ENCODE results near the gene TET2. TPM values are rescaled to one million over a fixed set of nuclear protein-coding genes. Genes with fewer than 3 reads are reported as not detected.

The TET2 gene
- total RNA-seq, 4 donors from 2014 or later: 31.9 to 69.0 (median 39.5) TPM

- no peaks in the 10 kb centered on the region for H3K27me3 ChIP-seq
- no peak overlapping the region for H3K4me3 ChIP-seq
- no peak overlapping the region for H3K27ac ChIP-seq
- no peak for TF ChIP-seq CTCF (IDR thresholded peaks at IDR 0.05)
- TF ChIP-seq POLR2A (IDR thresholded peaks at IDR 0.05): no peak
- no peak for TF ChIP-seq EP300 (IDR thresholded peaks at IDR 0.05)
- no peak for TF ChIP-seq POLR2AphosphoS5 (IDR thresholded peaks at IDR 0.05)
- no peaks in the 10 kb centered on the region for H3K36me3 ChIP-seq
- no peak for DNase-seq (ENCODE audit: low spot score in 2 of 2)
- H3K4me1 ChIP-seq: peaks cover 15% of the 10 kb centered on the region
- H3K9me3 ChIP-seq: no peaks in the 10 kb centered on the region
- 79% methylated on average over 3 of the region's 3 CpGs for WGBS
These were observed 59.5 kb downstream of the TET2 start for GRCh38 chr4:105206214-105206613.

- H3K27ac ChIP-seq: no peak overlapping the region
- WGBS: 57% methylated on average over 2 of the region's 2 CpGs
- TF ChIP-seq POLR2AphosphoS5 (IDR thresholded peaks at IDR 0.05) (no peak), EP300 (IDR thresholded peaks at IDR 0.05) (no peak), CTCF (IDR thresholded peaks at IDR 0.05) (no peak), POLR2A (IDR thresholded peaks at IDR 0.05) (no peak)
These were observed 60.7 kb downstream of the TET2 start for GRCh38 chr4:105207386-105207785.

GRCh38 chr4:105208561-105208960, 61.9 kb downstream of the TET2 start:
- no peaks in the 10 kb centered on the region for H3K36me3 ChIP-seq
- 85% methylated on average over 5 of the region's 5 CpGs for WGBS
- H3K27ac ChIP-seq: no peak overlapping the region
- no peaks in the 10 kb centered on the region for H3K9me3 ChIP-seq
- DNase-seq (ENCODE audit: low spot score in 2 of 2): no peak
- no peaks in the 10 kb centered on the region for H3K27me3 ChIP-seq
- TF ChIP-seq POLR2A (IDR thresholded peaks at IDR 0.05): no peak
- TF ChIP-seq EP300 (IDR thresholded peaks at IDR 0.05): no peak
- no peak for TF ChIP-seq POLR2AphosphoS5 (IDR thresholded peaks at IDR 0.05)
- H3K4me1 ChIP-seq: peaks cover 14% of the 10 kb centered on the region
- no peak overlapping the region for H3K4me3 ChIP-seq

More at GRCh38 chr4:105207386-105207785, 60.7 kb downstream of the TET2 start:
- DNase-seq (ENCODE audit: low spot score in 2 of 2): no peak
- Histone ChIP-seq H3K36me3 (no peaks in the 10 kb centered on the region), H3K4me3 (no peak overlapping the region), H3K4me1 (peaks cover 18% of the 10 kb centered on the region), H3K9me3 (no peaks in the 10 kb centered on the region), H3K27me3 (no peaks in the 10 kb centered on the region)

- Histone ChIP-seq H3K27me3 (no peaks in the 10 kb centered on the region), H3K27ac (peak overlapping the region; percentile 54), H3K9me3 (no peaks in the 10 kb centered on the region), H3K4me3 (no peak overlapping the region), H3K36me3 (no peaks in the 10 kb centered on the region), H3K4me1 (peaks cover 14% of the 10 kb centered on the region)
- DNase-seq (ENCODE audit: low spot score in 2 of 2): no peak
- 60% methylated on average over 1 of the region's 1 CpG for WGBS
- TF ChIP-seq EP300 (IDR thresholded peaks at IDR 0.05) (no peak), POLR2A (IDR thresholded peaks at IDR 0.05) (no peak), POLR2AphosphoS5 (IDR thresholded peaks at IDR 0.05) (no peak), CTCF (IDR thresholded peaks at IDR 0.05) (no peak)
These were observed 64.2 kb downstream of the TET2 start for GRCh38 chr4:105210916-105211315.

GRCh38 chr4:105215609-105216313, 69.1 kb downstream of the TET2 start:
- Histone ChIP-seq H3K4me1 (peaks cover 6% of the 10 kb centered on the region), H3K27ac (no peak overlapping the region), H3K9me3 (no peaks in the 10 kb centered on the region), H3K4me3 (no peak overlapping the region), H3K36me3 (no peaks in the 10 kb centered on the region), H3K27me3 (no peaks in the 10 kb centered on the region)
- DNase-seq (ENCODE audit: low spot score in 2 of 2): no peak
- TF ChIP-seq POLR2A (IDR thresholded peaks at IDR 0.05): no peak
- no peak for TF ChIP-seq POLR2AphosphoS5 (IDR thresholded peaks at IDR 0.05)
- TF ChIP-seq EP300 (IDR thresholded peaks at IDR 0.05): no peak
- TF ChIP-seq CTCF (IDR thresholded peaks at IDR 0.05): no peak
- 64% methylated on average over 4 of the region's 4 CpGs for WGBS
